Measurements from ENCODE around the gene EMP1. TPM values are rescaled to one million over a fixed set of nuclear protein-coding genes. Genes with fewer than 3 reads are reported as not detected.

The EMP1 gene
- total RNA-seq, 4 donors from 2014 or later: 237 to 838 (median 402) TPM

DNA sequence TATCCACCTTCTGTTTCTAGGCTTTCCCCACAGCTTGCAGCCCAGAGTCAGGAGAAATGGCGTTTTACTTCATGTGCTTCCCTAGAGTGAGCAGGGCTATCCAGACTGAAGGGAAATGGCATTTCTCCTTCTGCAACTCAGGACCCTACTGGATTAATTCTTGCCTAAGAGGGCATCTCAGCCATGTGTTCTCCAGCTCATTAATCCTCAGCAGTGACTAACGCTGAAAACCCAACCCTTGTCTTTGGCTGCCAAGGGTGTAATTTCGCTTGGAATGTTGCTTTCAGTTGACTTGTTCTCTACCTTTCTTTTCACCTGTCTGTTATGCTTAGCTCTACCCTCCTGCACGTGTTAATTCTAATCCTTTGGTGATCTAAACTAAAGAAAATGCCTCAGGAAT is 21.0 kb upstream of the EMP1 start:
- WGBS, 2 donors: 29 to 35% methylated on average over 4 of the region's 4 CpGs
- H3K4me3 ChIP-seq (ENCODE audit: low read depth, poor library complexity, severe bottlenecking): no peak overlapping the region
- no peak for TF ChIP-seq CTCF (IDR thresholded peaks at IDR 0.05)
- no peak for TF ChIP-seq POLR2A (IDR thresholded peaks at IDR 0.05)
- DNase-seq (ENCODE audit: low spot score in 2 of 2): no peak
- intact Hi-C loops (cut with DNase I; ENCODE audit: low total_unique reads): no loop called here

- DNase-seq (ENCODE audit: low spot score in 2 of 2): no peak
- no peak overlapping the region for H3K4me3 ChIP-seq (ENCODE audit: low read depth, poor library complexity, severe bottlenecking)
- WGBS, 2 donors: 69 to 74% methylated on average over 4 of the region's 4 CpGs
- TF ChIP-seq POLR2A (IDR thresholded peaks at IDR 0.05): no peak
- no peak for TF ChIP-seq CTCF (IDR thresholded peaks at IDR 0.05)
- intact Hi-C loops (cut with DNase I; ENCODE audit: low total_unique reads): no loop called here
Observed at GRCh38 chr12:13176256-13176655, 20.3 kb upstream of the EMP1 start.

DNA sequence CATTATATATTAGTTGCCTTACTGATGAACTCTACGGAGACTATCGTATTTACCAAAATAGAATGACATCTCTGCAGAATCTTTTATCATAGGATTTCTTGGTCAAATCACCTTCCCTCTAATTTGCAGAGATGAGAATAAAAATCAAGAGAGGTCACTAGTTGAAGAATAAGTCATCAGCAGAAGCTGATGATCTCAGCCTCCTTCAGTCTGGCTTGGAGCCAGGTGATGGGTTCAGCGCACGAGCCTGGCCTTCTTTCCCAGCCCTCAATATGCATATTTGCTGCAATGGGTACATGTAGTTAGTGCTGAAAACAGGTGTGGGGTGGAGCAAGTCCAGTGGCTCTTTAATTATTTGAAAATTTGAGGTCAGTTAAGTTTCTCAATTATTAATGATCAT is 19.2 kb upstream of the EMP1 start:
- no peak for DNase-seq (ENCODE audit: low spot score in 2 of 2)
- no peak overlapping the region for H3K4me3 ChIP-seq (ENCODE audit: low read depth, poor library complexity, severe bottlenecking)
- TF ChIP-seq CTCF (IDR thresholded peaks at IDR 0.05) (no peak), POLR2A (IDR thresholded peaks at IDR 0.05) (no peak)
- WGBS, 2 donors: 62 to 73% methylated on average over 4 of the region's 4 CpGs
- intact Hi-C loops (cut with DNase I; ENCODE audit: low total_unique reads): no loop called here

DNA sequence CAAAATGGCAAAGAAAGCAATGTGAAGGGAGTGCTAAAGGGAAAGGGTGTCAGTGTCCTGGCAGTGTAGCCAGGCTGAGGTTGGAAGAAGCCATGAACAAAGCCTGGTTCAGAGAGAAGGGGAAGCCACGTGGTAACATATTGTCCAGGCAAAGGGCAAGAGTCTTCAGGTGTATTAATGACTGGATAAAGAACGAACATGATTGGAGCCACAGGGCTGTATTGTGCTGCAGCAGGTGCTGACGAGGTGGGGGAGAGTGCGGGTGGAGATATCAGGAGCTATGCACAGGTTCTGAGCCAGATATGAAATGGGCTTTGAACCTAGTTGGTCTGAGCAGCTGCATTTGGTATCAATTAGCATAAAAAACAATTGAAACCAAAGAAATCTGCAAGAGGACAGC is 18.6 kb upstream of the EMP1 start:
- no peak overlapping the region for H3K4me3 ChIP-seq (ENCODE audit: low read depth, poor library complexity, severe bottlenecking)
- intact Hi-C loops (cut with DNase I; ENCODE audit: low total_unique reads): no loop called here
- no peak for TF ChIP-seq POLR2A (IDR thresholded peaks at IDR 0.05)
- no peak for TF ChIP-seq CTCF (IDR thresholded peaks at IDR 0.05)
- WGBS, 2 donors: 75 to 81% methylated on average over 4 of the region's 4 CpGs
- no peak for DNase-seq (ENCODE audit: low spot score in 2 of 2)

GRCh38 chr12:13178568-13179210 is 17.8 kb upstream of the EMP1 start:
- DNase-seq (ENCODE audit: low spot score in 2 of 2): no peak
- intact Hi-C loops (cut with DNase I; ENCODE audit: low total_unique reads): no loop called here
- 26 to 31% methylated on average over 10 of the region's 10 CpGs for WGBS, 2 donors
- TF ChIP-seq CTCF (IDR thresholded peaks at IDR 0.05) (no peak), POLR2A (IDR thresholded peaks at IDR 0.05) (no peak)
- no peak overlapping the region for H3K4me3 ChIP-seq (ENCODE audit: low read depth, poor library complexity, severe bottlenecking)

Measured in lower leg skin (tissue), 4 donors.